Body of pancreas (tissue), 4 donors: ENCODE measurements around the gene IFNGR2.

ENCODE experiments used
- POLR2A ChIP-seq, 3 donors: fragments of 450-650 bp; IDR thresholded peaks; one replicate each; pipeline ENCODE4 v1.6.1; 2016; ENCODE audit warnings: antibody characterized with exemption in 3 of 3, mild to moderate bottlenecking in 2 of 3
- TF ChIP-seq, protein P1 (sequence below), 7 experiments: fragments of 450-650 bp in 4 of 7; fragments of 200-600 bp in 3 of 7; sonication (generic) in 3 of 7; IDR thresholded peaks; one replicate each; pipeline ENCODE4 v1.5.1; 2016 to 2019; ENCODE audit warnings: antibody characterized with exemption in 7 of 7

DNA sequence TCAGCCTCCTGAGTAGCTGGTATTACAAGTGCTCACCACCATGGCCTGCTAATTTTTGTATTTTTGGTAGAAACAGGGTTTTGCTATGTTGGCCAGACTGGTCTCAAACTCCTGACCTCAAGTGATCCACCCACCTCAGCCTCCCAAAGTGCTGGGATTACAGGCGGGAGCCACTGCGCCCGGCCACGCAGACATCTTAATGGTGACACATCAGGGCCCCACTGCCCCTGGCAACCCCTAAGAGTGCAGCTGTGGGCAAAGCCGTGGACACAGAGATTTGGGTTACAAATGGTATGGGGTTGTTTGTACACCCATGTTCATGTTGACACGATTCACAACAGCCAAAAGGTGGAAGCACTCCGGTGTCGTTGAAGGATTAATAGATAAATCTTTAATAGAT lies 29.8 kb downstream of the IFNGR2 start:
- TF ChIP-seq, protein P1, sequence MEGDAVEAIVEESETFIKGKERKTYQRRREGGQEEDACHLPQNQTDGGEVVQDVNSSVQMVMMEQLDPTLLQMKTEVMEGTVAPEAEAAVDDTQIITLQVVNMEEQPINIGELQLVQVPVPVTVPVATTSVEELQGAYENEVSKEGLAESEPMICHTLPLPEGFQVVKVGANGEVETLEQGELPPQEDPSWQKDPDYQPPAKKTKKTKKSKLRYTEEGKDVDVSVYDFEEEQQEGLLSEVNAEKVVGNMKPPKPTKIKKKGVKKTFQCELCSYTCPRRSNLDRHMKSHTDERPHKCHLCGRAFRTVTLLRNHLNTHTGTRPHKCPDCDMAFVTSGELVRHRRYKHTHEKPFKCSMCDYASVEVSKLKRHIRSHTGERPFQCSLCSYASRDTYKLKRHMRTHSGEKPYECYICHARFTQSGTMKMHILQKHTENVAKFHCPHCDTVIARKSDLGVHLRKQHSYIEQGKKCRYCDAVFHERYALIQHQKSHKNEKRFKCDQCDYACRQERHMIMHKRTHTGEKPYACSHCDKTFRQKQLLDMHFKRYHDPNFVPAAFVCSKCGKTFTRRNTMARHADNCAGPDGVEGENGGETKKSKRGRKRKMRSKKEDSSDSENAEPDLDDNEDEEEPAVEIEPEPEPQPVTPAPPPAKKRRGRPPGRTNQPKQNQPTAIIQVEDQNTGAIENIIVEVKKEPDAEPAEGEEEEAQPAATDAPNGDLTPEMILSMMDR (IDR thresholded peaks at IDR 0.05): no peak
- no peak for TF ChIP-seq POLR2A (IDR thresholded peaks at IDR 0.05)
